ENCODE results near the gene MST1R. TPM values are rescaled to one million over a fixed set of nuclear protein-coding genes. Genes with fewer than 3 reads are reported as not detected.

The MST1R gene
- total and polyA plus RNA-seq, 5 donors from 2014 or later, result 0.25 to 2.0 (median 0.31) TPM; not detected in 2

GRCh38 chr3:49841126-49841696 is 62.5 kb downstream of the MST1R start:
- H3K36me3 Mint-ChIP-seq, result peaks cover 3% of the 10 kb centered on the region
- Histone ChIP-seq H3K9me3 (ENCODE audit: control insufficient read depth in 2 of 2, low read length in 2 of 2) (no peaks in the 10 kb centered on the region), H3K27me3 (ENCODE audit: control insufficient read depth, insufficient read depth, low read length) (no peaks in the 10 kb centered on the region), H3K27ac (ENCODE audit: insufficient read depth, low read length, poor library complexity, severe bottlenecking) (no peak overlapping the region), H3K36me3 (ENCODE audit: control insufficient read depth, insufficient read depth, low read length) (no peaks in the 10 kb centered on the region), H3K4me3 (ENCODE audit: low read depth, low read length) (no peak overlapping the region), H3K4me1 (ENCODE audit: control insufficient read depth, insufficient read depth, low read length, poor library complexity, severe bottlenecking) (no peaks in the 10 kb centered on the region)
- ATAC-seq (ENCODE audit: low read depth in 2 of 2) (no peak), DNase-seq (peak in 1 of 3 donors; percentile 45)
- no peak overlapping the region for H3K4me3 Mint-ChIP-seq
- H3K27me3 Mint-ChIP-seq, result no peaks in the 10 kb centered on the region
- H3K4me1 Mint-ChIP-seq, result peaks cover 0 to 6% (median 2%) of the 10 kb centered on the region in 4 donors
- no peak overlapping the region for H3K27ac Mint-ChIP-seq
- H3K9me3 Mint-ChIP-seq, result no peaks in the 10 kb centered on the region

GRCh38 chr3:49840388-49840787 is 63.3 kb downstream of the MST1R start:
- H3K27ac ChIP-seq (ENCODE audit: insufficient read depth, low read length, poor library complexity, severe bottlenecking), result no peak overlapping the region
- Mint-ChIP-seq H3K4me1 (peaks cover 0 to 6% (median 2%) of the 10 kb centered on the region in 4 donors), H3K9me3 (no peaks in the 10 kb centered on the region), H3K27ac (no peak overlapping the region), H3K4me3 (no peak overlapping the region), H3K36me3 (peaks cover 3% of the 10 kb centered on the region), H3K27me3 (no peaks in the 10 kb centered on the region)
- no peak for ATAC-seq (ENCODE audit: low read depth in 2 of 2)
- no peak overlapping the region for H3K4me3 ChIP-seq (ENCODE audit: low read depth, low read length)
- H3K4me1 ChIP-seq (ENCODE audit: control insufficient read depth, insufficient read depth, low read length, poor library complexity, severe bottlenecking), result no peaks in the 10 kb centered on the region
- no peaks in the 10 kb centered on the region for H3K9me3 ChIP-seq (ENCODE audit: control insufficient read depth in 2 of 2, low read length in 2 of 2)
- no peaks in the 10 kb centered on the region for H3K27me3 ChIP-seq (ENCODE audit: control insufficient read depth, insufficient read depth, low read length)
- no peaks in the 10 kb centered on the region for H3K36me3 ChIP-seq (ENCODE audit: control insufficient read depth, insufficient read depth, low read length)
- no peak for DNase-seq

- Mint-ChIP-seq H3K4me1 (peaks cover 0 to 6% (median 2%) of the 10 kb centered on the region in 4 donors), H3K27ac (peak overlapping the region in 2 of 3 donors; percentile 4 to 82), H3K4me3 (no peak overlapping the region), H3K27me3 (no peaks in the 10 kb centered on the region), H3K36me3 (peaks cover 6% of the 10 kb centered on the region), H3K9me3 (no peaks in the 10 kb centered on the region)
- no peaks in the 10 kb centered on the region for H3K36me3 ChIP-seq (ENCODE audit: control insufficient read depth, insufficient read depth, low read length)
- H3K4me1 ChIP-seq (ENCODE audit: control insufficient read depth, insufficient read depth, low read length, poor library complexity, severe bottlenecking), result no peaks in the 10 kb centered on the region
- ATAC-seq (ENCODE audit: low read depth in 2 of 2) (peak; percentile 82 to 89), DNase-seq (peak; percentile 66 to 84 (median 79))
- no peaks in the 10 kb centered on the region for H3K27me3 ChIP-seq (ENCODE audit: control insufficient read depth, insufficient read depth, low read length)
- H3K9me3 ChIP-seq (ENCODE audit: control insufficient read depth in 2 of 2, low read length in 2 of 2), result no peaks in the 10 kb centered on the region
- H3K27ac ChIP-seq (ENCODE audit: insufficient read depth, low read length, poor library complexity, severe bottlenecking), result no peak overlapping the region
- H3K4me3 ChIP-seq (ENCODE audit: low read depth, low read length), result no peak overlapping the region
These were observed 64.4 kb downstream of the MST1R start for GRCh38 chr3:49839193-49839809.

Other genes starting within 250 kb of the MST1R start
- 87.7 TPM for gene APEH, start 229.5 kb downstream of the MST1R start, total RNA-seq
- 100 to 1,000 TPM; 126 to 138 (median 135) TPM for gene APEH, start 229.5 kb downstream of the MST1R start, polyA plus RNA-seq
- 4.1 TPM for gene MST1, start 214.4 kb downstream of the MST1R start, total RNA-seq
- gene MST1, start 214.4 kb downstream of the MST1R start, polyA plus RNA-seq, result 1 to 10 TPM in 2 of 4 donors, under 1 TPM in 2; 0.76 to 1.6 (median 0.97) TPM
- gene RNF123, start 214.3 kb downstream of the MST1R start, total RNA-seq, result 47.1 TPM
- gene RNF123, start 214.3 kb downstream of the MST1R start, polyA plus RNA-seq, result 10 to 100 TPM in 3 of 4 donors, 1 to 10 TPM in 1; 9.8 to 16.6 (median 12.6) TPM
- gene AMIGO3, start 184.2 kb downstream of the MST1R start, total RNA-seq, result not detected
- 1 to 10 TPM in 3 of 4 donors, under 1 TPM in 1; 0.53 to 1.5 (median 1.1) TPM for gene AMIGO3, start 184.2 kb downstream of the MST1R start, polyA plus RNA-seq
- 32.1 TPM for gene GMPPB, start 179.9 kb downstream of the MST1R start, total RNA-seq
- 10 to 100 TPM; 14.7 to 29.7 (median 16.9) TPM for gene GMPPB, start 179.9 kb downstream of the MST1R start, polyA plus RNA-seq
- gene IP6K1, start 117.3 kb downstream of the MST1R start, total RNA-seq, result 61.5 TPM
- gene IP6K1, start 117.3 kb downstream of the MST1R start, polyA plus RNA-seq, result 10 to 100 TPM; 31.6 to 39.6 (median 32.2) TPM
- 0.32 TPM for gene CDHR4, start 104.0 kb downstream of the MST1R start, total RNA-seq
- not detected for gene CDHR4, start 104.0 kb downstream of the MST1R start, polyA plus RNA-seq
- gene INKA1, start 100.6 kb downstream of the MST1R start, total RNA-seq, result 1.2 TPM
- gene INKA1, start 100.6 kb downstream of the MST1R start, polyA plus RNA-seq, result 1 to 10 TPM in 1 of 4 donors, under 1 TPM in 3; 0.62 to 1.0 (median 0.82) TPM
- gene UBA7, start 89.9 kb downstream of the MST1R start, total RNA-seq, result 201 TPM
- gene UBA7, start 89.9 kb downstream of the MST1R start, polyA plus RNA-seq, result 10 to 100 TPM; 30.6 to 41.8 (median 37.4) TPM
- gene TRAIP, start 47.3 kb downstream of the MST1R start, total RNA-seq, result 7.9 TPM
- 1 to 10 TPM in 3 of 4 donors, under 1 TPM in 1; 0.52 to 3.2 (median 1.7) TPM for gene TRAIP, start 47.3 kb downstream of the MST1R start, polyA plus RNA-seq
- not detected for gene CAMKV, start 34.0 kb downstream of the MST1R start, total RNA-seq
- gene CAMKV, start 34.0 kb downstream of the MST1R start, polyA plus RNA-seq, result not detected
- gene MON1A, start 25.9 kb upstream of the MST1R start, total RNA-seq, result 4.7 TPM
- 10 to 100 TPM; 14.9 to 20.1 (median 19.2) TPM for gene MON1A, start 25.9 kb upstream of the MST1R start, polyA plus RNA-seq
- gene RBM6, start 36.3 kb upstream of the MST1R start, total RNA-seq, result 142 TPM
- gene RBM6, start 36.3 kb upstream of the MST1R start, polyA plus RNA-seq, result 10 to 100 TPM; 23.1 to 27.4 (median 24.7) TPM
- 395 TPM for gene RBM5, start 185.0 kb upstream of the MST1R start, total RNA-seq
- gene RBM5, start 185.0 kb upstream of the MST1R start, polyA plus RNA-seq, result 10 to 100 TPM; 29.6 to 44.3 (median 37.7) TPM

Measured in CD4-positive, CD25-positive, alpha-beta regulatory T cell (primary cell).